ENCODE data around the gene MEST. TPM values are rescaled to one million over a fixed set of nuclear protein-coding genes. Genes with fewer than 3 reads are reported as not detected.

MEST gene
- polyA plus RNA-seq, 3 donors: 1.1 to 3.1 (median 1.8) TPM

- intact Hi-C loops (cut with micrococcal nuclease): no loop called here
These were observed 61.6 kb downstream of the MEST start for GRCh38 chr7:130553398-130554029.

GRCh38 chr7:130554481-130554880, 62.6 kb downstream of the MEST start:
- peaks cover 12 to 66% of the 10 kb centered on the region in 2 donors for H3K36me3 ChIP-seq (replicated peaks in 1 of 2; ENCODE audit: control insufficient read depth in 1 of 2, insufficient read depth in 2 of 2, low read length in 2 of 2)
- Mint-ChIP-seq H3K27me3 (ENCODE audit: low read depth in 3 of 3) (peaks cover 0 to 2% (median 0%) of the 10 kb centered on the region in 3 donors), H3K4me1 (no peaks in the 10 kb centered on the region), H3K27ac (no peak overlapping the region), H3K4me3 (no peak overlapping the region), H3K9me3 (peaks cover 0 to 4% (median 0%) of the 10 kb centered on the region in 7 donors), H3K36me3 (peaks cover 34 to 35% of the 10 kb centered on the region in 2 donors)
- H3K9ac ChIP-seq (ENCODE audit: insufficient read depth, low read length, poor library complexity, severe bottlenecking): no peak overlapping the region
- H3K4me1 ChIP-seq (ENCODE audit: control insufficient read depth in 1 of 2, insufficient read depth in 2 of 2, low read length in 2 of 2): no peaks in the 10 kb centered on the region
- no peaks in the 10 kb centered on the region for H3K79me2 ChIP-seq (ENCODE audit: insufficient read depth, low read length)
- H3K27ac ChIP-seq (ENCODE audit: low read depth in 1 of 2, low read length in 2 of 2): no peak overlapping the region
- H3K27me3 ChIP-seq (ENCODE audit: control insufficient read depth in 2 of 2, insufficient read depth in 2 of 2, low read length in 2 of 2): no peaks in the 10 kb centered on the region
- H3K4me3 ChIP-seq (replicated peaks in 1 of 3; ENCODE audit: low read depth in 2 of 3, low read length in 3 of 3): no peak overlapping the region
- no peaks in the 10 kb centered on the region for H4K20me1 ChIP-seq (ENCODE audit: insufficient read depth, low read length)
- WGBS (ENCODE audit: insufficient coverage): 93% methylated on average over 2 of the region's 3 CpGs
- H2AFZ ChIP-seq (ENCODE audit: insufficient read depth, low read depth, low read length, poor library complexity, severe bottlenecking): no peak overlapping the region
- intact Hi-C loops (cut with micrococcal nuclease): no loop called here
- H3K4me2 ChIP-seq (replicated peaks; ENCODE audit: extremely low read depth, low read length, poor library complexity, severe bottlenecking): no peak overlapping the region
- no peaks in the 10 kb centered on the region for H3K9me3 ChIP-seq (replicated peaks in 1 of 2; ENCODE audit: control insufficient read depth in 1 of 2, insufficient read depth in 1 of 2, low read length in 2 of 2)
- no peak for TF ChIP-seq CTCF (IDR thresholded peaks at IDR 0.05)
- no peak for DNase-seq

More at GRCh38 chr7:130553398-130554029, 61.6 kb downstream of the MEST start:
- no peak for DNase-seq
- Histone ChIP-seq H3K79me2 (ENCODE audit: insufficient read depth, low read length) (no peaks in the 10 kb centered on the region), H3K4me2 (replicated peaks; ENCODE audit: extremely low read depth, low read length, poor library complexity, severe bottlenecking) (no peak overlapping the region), H2AFZ (ENCODE audit: insufficient read depth, low read depth, low read length, poor library complexity, severe bottlenecking) (no peak overlapping the region), H3K9ac (ENCODE audit: insufficient read depth, low read length, poor library complexity, severe bottlenecking) (no peak overlapping the region), H3K27me3 (ENCODE audit: control insufficient read depth in 2 of 2, insufficient read depth in 2 of 2, low read length in 2 of 2) (no peaks in the 10 kb centered on the region), H3K36me3 (replicated peaks in 1 of 2; ENCODE audit: control insufficient read depth in 1 of 2, insufficient read depth in 2 of 2, low read length in 2 of 2) (peaks cover 13 to 72% of the 10 kb centered on the region in 2 donors), H3K4me1 (ENCODE audit: control insufficient read depth in 1 of 2, insufficient read depth in 2 of 2, low read length in 2 of 2) (no peaks in the 10 kb centered on the region), H3K9me3 (replicated peaks in 1 of 2; ENCODE audit: control insufficient read depth in 1 of 2, insufficient read depth in 1 of 2, low read length in 2 of 2) (no peaks in the 10 kb centered on the region), H4K20me1 (ENCODE audit: insufficient read depth, low read length) (no peaks in the 10 kb centered on the region), H3K4me3 (replicated peaks in 1 of 3; ENCODE audit: low read depth in 2 of 3, low read length in 3 of 3) (no peak overlapping the region), H3K27ac (ENCODE audit: low read depth in 1 of 2, low read length in 2 of 2) (no peak overlapping the region)
- H3K4me1 Mint-ChIP-seq: no peaks in the 10 kb centered on the region
- TF ChIP-seq CTCF (IDR thresholded peaks at IDR 0.05): no peak
- H3K27me3 Mint-ChIP-seq (ENCODE audit: low read depth in 3 of 3): peaks cover 0 to 2% (median 0%) of the 10 kb centered on the region in 3 donors
- no peak overlapping the region for H3K27ac Mint-ChIP-seq
- H3K4me3 Mint-ChIP-seq: no peak overlapping the region
- WGBS (ENCODE audit: insufficient coverage): 100% methylated on average over 2 of the region's 3 CpGs
- H3K9me3 Mint-ChIP-seq: peaks cover 0 to 4% (median 0%) of the 10 kb centered on the region in 7 donors
- H3K36me3 Mint-ChIP-seq: peaks cover 38 to 40% of the 10 kb centered on the region in 2 donors

Small RNA genes within 50 kb of the gene (small RNA-seq; reads per million reads assigned to genes)
- not detected for gene MIR335 (ENCODE audit: insufficient read length, low read depth)
- gene RF02148 (ENCODE audit: insufficient read length, low read depth): not detected
- gene RF02149 (ENCODE audit: insufficient read length, low read depth): not detected
- not detected for gene RF02150 (ENCODE audit: insufficient read length, low read depth)

Other genes with a start within 250 kb of the MEST start
- gene CPA2, start 225.2 kb upstream of the MEST start, polyA plus RNA-seq: not detected
- gene CPA4, start 198.9 kb upstream of the MEST start, polyA plus RNA-seq: not detected
- not detected for gene CPA5, start 147.3 kb upstream of the MEST start, polyA plus RNA-seq
- not detected for gene CPA1, start 111.6 kb upstream of the MEST start, polyA plus RNA-seq
- gene CEP41, start 51.1 kb upstream of the MEST start, polyA plus RNA-seq: 1 to 10 TPM; 2.9 to 8.5 (median 7.2) TPM
- gene COPG2, start 176.7 kb downstream of the MEST start, polyA plus RNA-seq: 10 to 100 TPM in 1 of 3 donors, 1 to 10 TPM in 2; 2.7 to 10.3 (median 9.6) TPM
- not detected for gene TSGA13, start 194.5 kb downstream of the MEST start, polyA plus RNA-seq
- under 1 TPM in 1 of 3 donors, not detected in 2; 0.09 TPM for gene KLF14, start 242.1 kb downstream of the MEST start, polyA plus RNA-seq